ENCODE measurements around the gene MEX3C.

Gene MEX3C

GRCh38 chr18:51153659-51154371 lies 43.7 kb downstream of the MEX3C start:
- DNase-seq (ENCODE audit: low spot score): no peak

- DNase-seq (ENCODE audit: low spot score): no peak
Observed at GRCh38 chr18:51151568-51152511, 45.6 kb downstream of the MEX3C start.

GRCh38 chr18:51151185-51151567 lies 46.3 kb downstream of the MEX3C start:
- no peak for DNase-seq (ENCODE audit: low spot score)

DNA sequence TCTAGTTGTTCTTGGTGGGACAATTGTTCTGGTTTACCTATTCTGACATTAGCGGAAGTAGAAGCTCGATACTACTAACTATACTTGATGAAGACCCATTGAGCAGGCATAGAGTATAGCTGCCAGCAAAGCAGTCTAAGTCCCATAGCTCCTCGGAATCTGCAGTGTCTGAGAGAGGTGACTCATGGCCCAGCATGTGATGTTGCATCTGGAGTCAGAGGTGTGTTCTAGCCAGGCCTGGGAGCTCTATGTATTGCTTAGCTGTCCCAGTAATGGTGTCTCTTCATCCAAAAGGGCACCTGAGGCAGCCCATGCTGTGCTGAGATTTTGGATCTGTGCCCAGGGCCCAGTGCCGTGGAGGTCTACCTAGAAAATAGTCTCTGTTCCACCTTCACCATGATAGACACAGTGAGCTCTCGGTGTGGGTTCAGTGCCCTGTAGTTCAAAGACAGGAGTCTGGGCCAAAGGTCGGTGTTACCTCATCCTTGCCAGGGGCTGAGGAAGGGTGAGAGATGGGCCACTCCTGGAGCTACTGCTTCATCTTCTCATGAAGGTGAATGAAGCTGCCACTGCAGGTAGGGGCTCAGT lies 47.3 kb downstream of the MEX3C start:
- no peak for DNase-seq (ENCODE audit: low spot score)

- DNase-seq (ENCODE audit: low spot score): no peak
Observed at GRCh38 chr18:51149670-51150069, 47.8 kb downstream of the MEX3C start.

DNA sequence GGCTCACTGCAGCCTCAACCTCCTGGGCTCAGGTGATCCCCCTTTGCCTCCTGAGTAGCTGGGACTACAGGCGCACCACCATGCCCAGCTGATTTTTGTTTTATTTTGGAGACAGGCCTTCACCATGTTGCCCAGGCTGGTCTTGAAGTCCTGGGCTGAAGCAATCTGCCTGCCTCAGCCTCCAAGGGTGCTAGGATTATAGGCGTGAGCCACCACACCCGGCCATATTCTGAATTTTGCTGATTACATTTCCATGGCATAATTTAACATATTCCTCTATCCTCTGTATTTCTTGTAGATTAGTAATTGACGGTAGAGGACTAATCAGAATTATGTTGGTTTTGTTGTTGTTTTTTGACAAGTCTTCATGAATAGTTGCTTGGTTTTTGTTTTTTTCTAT lies 50.6 kb downstream of the MEX3C start:
- DNase-seq (ENCODE audit: low spot score): no peak

- no peak for DNase-seq (ENCODE audit: low spot score)
Observed at GRCh38 chr18:51138936-51139335, 58.5 kb downstream of the MEX3C start.

- no peak for DNase-seq (ENCODE audit: low spot score)
Observed at GRCh38 chr18:51137891-51138290, 59.6 kb downstream of the MEX3C start.

- no peak for DNase-seq (ENCODE audit: low spot score)
Observed at GRCh38 chr18:51137026-51137729, 60.3 kb downstream of the MEX3C start.

GRCh38 chr18:51135795-51136194 lies 61.7 kb downstream of the MEX3C start:
- DNase-seq (ENCODE audit: low spot score): no peak

GRCh38 chr18:51135364-51135763 lies 62.1 kb downstream of the MEX3C start:
- DNase-seq (ENCODE audit: low spot score): no peak

GRCh38 chr18:51134721-51135120 lies 62.8 kb downstream of the MEX3C start:
- no peak for DNase-seq (ENCODE audit: low spot score)

DNA sequence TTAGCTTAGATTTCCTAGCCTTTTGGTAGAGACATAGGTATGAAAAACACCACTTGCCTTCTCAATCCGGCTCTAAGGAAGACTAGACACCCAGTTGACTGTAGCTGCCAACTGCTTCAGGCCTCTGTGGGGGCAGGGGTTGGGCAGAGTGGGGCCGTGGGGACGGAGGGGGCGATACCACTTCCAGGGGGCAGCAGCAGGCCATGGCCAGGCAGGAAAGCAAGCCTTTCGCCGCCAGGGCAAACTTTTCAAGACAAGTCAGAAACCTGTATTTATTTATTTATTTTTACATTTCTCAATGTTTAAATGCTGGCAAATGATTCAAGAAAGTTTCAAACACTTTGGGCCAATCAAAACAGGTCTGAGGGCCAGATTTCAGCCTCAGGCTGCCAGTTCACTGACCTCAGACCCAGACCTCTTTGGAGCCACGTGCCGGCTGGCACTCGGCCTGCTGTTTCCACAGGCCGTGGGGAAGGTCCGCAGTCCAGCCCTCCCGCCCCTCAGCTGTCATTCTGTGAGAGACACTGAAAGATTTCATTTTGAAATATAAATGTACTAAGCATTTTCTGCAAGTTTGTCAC lies 63.8 kb downstream of the MEX3C start:
- DNase-seq (ENCODE audit: low spot score): no peak

DNA sequence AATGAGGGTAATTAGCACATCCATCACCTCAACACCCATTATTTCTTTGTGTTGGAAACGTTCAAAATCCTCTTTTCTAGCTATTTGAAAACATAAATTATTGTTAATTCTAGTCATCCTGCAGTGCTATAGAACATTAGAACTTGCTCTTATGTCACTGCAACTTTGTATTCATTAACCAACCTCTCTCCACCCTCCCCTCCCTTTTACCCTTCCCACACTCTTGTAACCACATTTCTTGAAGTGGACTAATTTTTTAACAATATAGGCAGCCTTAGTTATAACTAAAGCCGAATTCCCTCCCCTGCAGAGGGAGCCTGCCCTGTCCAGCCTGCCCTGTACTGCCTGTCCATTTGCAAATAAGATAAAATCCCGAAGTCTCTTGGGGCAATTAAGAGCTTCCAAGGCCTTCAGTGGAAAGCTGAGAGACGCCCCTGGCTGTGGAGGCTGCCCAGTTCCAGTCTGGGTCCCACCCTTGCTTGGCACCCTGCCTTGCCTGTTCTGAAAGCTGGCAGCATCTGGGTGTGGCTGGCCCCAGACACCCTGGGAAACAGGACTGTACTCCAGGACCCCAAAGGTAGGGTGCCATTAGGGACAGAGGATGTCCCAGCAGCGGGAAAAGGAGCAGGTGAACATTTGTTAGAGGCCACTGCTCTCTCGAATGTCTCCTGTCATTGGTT lies 65.1 kb downstream of the MEX3C start:
- DNase-seq (ENCODE audit: low spot score): no peak

- no peak for DNase-seq (ENCODE audit: low spot score)
Observed at GRCh38 chr18:51128533-51128932, 68.9 kb downstream of the MEX3C start.

DNA sequence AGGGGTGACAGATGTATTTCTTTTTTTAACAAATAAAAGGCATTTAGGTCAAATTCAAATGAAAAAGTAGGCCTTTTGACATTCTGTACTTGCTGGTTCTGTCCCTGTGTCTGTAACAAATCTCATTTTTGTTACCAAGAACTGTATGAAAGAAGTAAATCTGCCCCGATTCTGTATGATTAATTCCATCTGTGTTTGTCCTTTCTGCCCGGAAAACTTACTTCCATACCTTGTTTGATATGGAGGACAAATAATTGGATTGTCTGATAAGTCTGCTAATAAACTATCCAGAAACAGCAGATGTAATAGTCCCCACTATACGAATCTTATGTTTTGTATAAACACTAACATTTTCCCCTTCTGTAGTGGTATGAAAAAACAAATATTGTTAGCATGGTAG lies 69.8 kb downstream of the MEX3C start:
- no peak for DNase-seq (ENCODE audit: low spot score)

- DNase-seq (ENCODE audit: low spot score): no peak
Observed at GRCh38 chr18:51125976-51126375, 71.5 kb downstream of the MEX3C start.
